ENCODE data around the gene TBCCD1.
"Not testable (repeated sequence)": the region's sequence is repeated elsewhere in the genome, so short reads cannot be mapped to it uniquely, and the experiment has no call there.

TBCCD1 gene

DNA sequence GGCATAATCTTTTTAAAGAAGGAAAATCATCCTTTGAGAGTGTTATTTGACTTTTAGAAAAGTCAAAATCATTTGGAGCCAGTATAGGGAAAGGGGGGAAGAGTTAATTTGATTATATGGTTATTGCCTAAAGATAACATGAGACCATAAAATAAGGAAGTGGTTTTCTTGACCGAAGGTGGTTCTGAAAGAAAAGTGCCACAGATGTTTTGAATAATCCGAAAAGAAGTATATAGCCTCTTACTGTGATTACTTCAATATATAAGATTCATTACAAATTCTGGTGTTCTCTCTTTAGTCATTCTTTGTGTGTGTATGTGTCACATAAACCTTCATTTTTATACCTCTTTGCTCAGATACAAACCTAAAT lies 4.5 kb upstream of the TBCCD1 start:
- peak overlapping the region in 6 of 7 experiments; percentile 85 to 99 (median 90) for H3K4me3 ChIP-seq (ENCODE audit: control insufficient read depth in 1 of 7, extremely low read depth in 1 of 7, insufficient read depth in 4 of 7, low read depth in 2 of 7, low read length in 6 of 7)
- H3K27ac ChIP-seq (ENCODE audit: insufficient read depth in 1 of 2, low read depth in 1 of 2, low read length in 2 of 2, poor library complexity in 1 of 2, severe bottlenecking in 2 of 2): peak overlapping the region; percentile 99 to 100
- no peaks in the 10 kb centered on the region for H3K27me3 ChIP-seq (replicated peaks in 2 of 5; ENCODE audit: control insufficient read depth in 4 of 5, insufficient read depth in 5 of 5, low read length in 4 of 5)
- ChIA-PET CTCF (interaction anchor here (1.1 to 4.1 kb wide), 3 partner anchors 10 to 45 kb away, joined by 5 to 19 read pairs (median 5); no protein-coding TSS in a partner anchor), POLR2A (interaction anchor here (1.3 to 1.7 kb wide), 2 partner anchors 11 to 14 kb away, joined by 3 to 6 read pairs; no protein-coding TSS in a partner anchor)
- H3K9me3 ChIP-seq (ENCODE audit: control extremely low read depth in 1 of 5, control insufficient read depth in 4 of 5, insufficient read depth in 2 of 5, low read depth in 1 of 5, low read length in 4 of 5): no peaks in the 10 kb centered on the region
- peaks cover 20 to 33% (median 28%) of the 10 kb centered on the region in 4 experiments for H3K4me1 ChIP-seq (ENCODE audit: control extremely low read depth in 1 of 4, control insufficient read depth in 4 of 4, insufficient read depth in 4 of 4, low read length in 3 of 4)
- WGBS (ENCODE audit: insufficient coverage): no CpG with 5 or more reads among the region's 2 CpGs
- peaks cover 13 to 31% (median 19%) of the 10 kb centered on the region in 4 experiments for H3K36me3 ChIP-seq (ENCODE audit: control insufficient read depth in 4 of 4, insufficient read depth in 4 of 4, low read length in 3 of 4)
- peak in 2 of 3 donors; percentile 44 to 45 for DNase-seq

DNA sequence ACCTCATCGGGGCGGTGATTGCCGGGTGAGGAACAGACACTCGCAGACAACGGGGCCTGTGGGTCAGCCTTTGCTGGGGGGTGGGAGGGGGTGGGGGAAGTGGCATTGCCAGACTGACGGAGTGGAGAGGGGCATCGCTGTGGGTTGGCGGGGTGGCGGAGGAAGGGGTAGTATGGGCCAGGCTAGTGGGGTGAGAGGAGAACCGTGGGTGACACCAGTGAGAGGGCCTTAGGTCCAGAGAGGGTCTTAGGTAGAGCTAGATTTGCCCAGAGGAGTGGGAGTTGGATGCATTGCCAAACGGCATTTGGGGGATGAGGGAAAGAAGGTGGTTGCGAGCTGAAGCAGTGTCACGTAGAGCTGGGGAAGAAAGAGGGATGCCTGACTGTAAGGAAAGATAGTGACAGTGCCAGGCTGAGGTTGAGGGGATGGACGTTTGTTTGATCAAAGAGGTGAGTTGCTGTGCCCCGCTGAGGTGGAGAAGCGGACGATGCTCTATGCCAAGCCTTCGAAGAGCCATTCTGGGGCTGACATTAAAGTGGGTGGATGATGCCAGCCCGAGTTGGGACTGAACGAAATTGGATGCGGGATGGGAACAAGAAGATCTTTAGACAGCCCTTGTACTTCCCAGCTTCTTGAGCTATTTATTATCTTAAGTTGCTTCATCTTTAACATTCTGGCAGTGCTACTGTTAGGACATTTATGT lies 4.0 kb upstream of the TBCCD1 start:
- WGBS (ENCODE audit: insufficient coverage): 8% methylated on average over 15 of the region's 21 CpGs

DNA sequence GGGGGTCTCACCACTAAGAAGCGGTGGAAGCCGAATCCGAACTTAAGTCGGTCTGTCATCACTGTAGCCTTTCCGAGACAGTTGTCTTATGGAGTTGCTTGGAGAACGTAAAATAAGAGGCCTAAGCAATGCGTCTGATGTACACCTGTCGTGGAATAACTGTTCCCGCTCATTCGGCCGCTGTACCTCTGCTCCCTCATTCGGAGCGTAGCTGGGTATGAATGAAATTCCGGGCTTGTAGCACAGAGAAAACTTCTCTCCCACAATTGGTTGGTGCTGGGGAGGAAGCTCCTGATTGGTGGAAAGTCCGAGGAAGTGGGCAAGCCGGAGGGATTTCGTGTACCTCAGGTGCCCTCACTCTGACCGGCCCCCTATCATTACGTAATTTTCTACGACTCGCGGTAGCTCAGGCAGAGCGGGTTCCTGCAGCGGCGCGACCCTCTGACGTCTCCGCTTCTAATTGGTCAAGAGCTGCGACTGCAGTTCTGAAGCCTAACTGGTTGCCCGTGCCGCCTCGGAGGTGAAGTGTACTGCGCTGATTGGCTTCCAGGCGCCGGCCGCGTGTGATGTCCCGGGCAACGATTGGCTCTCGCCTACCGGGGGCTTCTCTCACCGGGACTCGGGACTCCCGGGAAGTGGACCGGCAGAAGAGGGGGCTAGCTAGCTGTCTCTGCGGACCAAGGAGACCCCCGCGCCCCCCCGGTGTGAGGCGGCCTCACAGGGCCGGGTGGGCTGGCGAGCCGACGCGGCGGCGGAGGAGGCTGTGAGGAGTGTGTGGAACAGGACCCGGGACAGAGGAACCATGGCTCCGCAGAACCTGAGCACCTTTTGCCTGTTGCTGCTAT lies 3.2 kb upstream of the TBCCD1 start, which contains the start of gene DNAJB11:
Gene DNAJB11 (plus strand): TSS at position 625 of the 845 bp plus-strand sequence. CDS start 178 bp downstream, at position 803.
- under 1% methylated on average over 46 of the region's 59 CpGs for WGBS (ENCODE audit: insufficient coverage)
- H3K27ac ChIP-seq (ENCODE audit: insufficient read depth in 1 of 2, low read depth in 1 of 2, low read length in 2 of 2, poor library complexity in 1 of 2, severe bottlenecking in 2 of 2): peak within 1 kb of the TSS; percentile 99 to 100
- peak; percentile 100 for DNase-seq
- ChIA-PET POLR2A (interaction anchor here (0.8 to 1.7 kb wide), 4 partner anchors 12 to 213 kb away, joined by 3 to 9 read pairs (median 6); partner anchors contain the start of gene EIF4A2), CTCF (interaction anchor here (0.7 to 4.1 kb wide), 7 partner anchors 11 to 627 kb away, joined by 3 to 19 read pairs (median 4); no protein-coding TSS in a partner anchor)
- H3K36me3 ChIP-seq (ENCODE audit: control insufficient read depth in 4 of 4, insufficient read depth in 4 of 4, low read length in 3 of 4): peaks cover 5 to 18% (median 8%) of the 10 kb centered on the region in 4 experiments
- no peaks in the 10 kb centered on the region for H3K27me3 ChIP-seq (replicated peaks in 2 of 5; ENCODE audit: control insufficient read depth in 4 of 5, insufficient read depth in 5 of 5, low read length in 4 of 5)
- peak within 1 kb of the TSS; percentile 85 to 99 (median 89) for H3K4me3 ChIP-seq (ENCODE audit: control insufficient read depth in 1 of 7, extremely low read depth in 1 of 7, insufficient read depth in 4 of 7, low read depth in 2 of 7, low read length in 6 of 7)
- H3K4me1 ChIP-seq (ENCODE audit: control extremely low read depth in 1 of 4, control insufficient read depth in 4 of 4, insufficient read depth in 4 of 4, low read length in 3 of 4): peaks cover 24 to 39% (median 33%) of the 10 kb centered on the region in 4 experiments
- no peaks in the 10 kb centered on the region for H3K9me3 ChIP-seq (ENCODE audit: control extremely low read depth in 1 of 5, control insufficient read depth in 4 of 5, insufficient read depth in 2 of 5, low read depth in 1 of 5, low read length in 4 of 5)

More for the DNA sequence above, 4.0 kb upstream of the TBCCD1 start:
- ChIA-PET CTCF (interaction anchor here (1.0 to 4.1 kb wide), 3 partner anchors 11 to 46 kb away, joined by 3 to 19 read pairs (median 5); no protein-coding TSS in a partner anchor), POLR2A (interaction anchor here (1.2 to 1.7 kb wide), 4 partner anchors 11 to 212 kb away, joined by 3 to 9 read pairs (median 6); partner anchors contain the start of gene EIF4A2)
- H3K4me1 ChIP-seq (ENCODE audit: control extremely low read depth in 1 of 4, control insufficient read depth in 4 of 4, insufficient read depth in 4 of 4, low read length in 3 of 4): peaks cover 24 to 37% (median 32%) of the 10 kb centered on the region in 4 experiments
- no peak for DNase-seq
- peak overlapping the region; percentile 85 to 99 (median 89) for H3K4me3 ChIP-seq (ENCODE audit: control insufficient read depth in 1 of 7, extremely low read depth in 1 of 7, insufficient read depth in 4 of 7, low read depth in 2 of 7, low read length in 6 of 7)
- peaks cover 8 to 25% (median 14%) of the 10 kb centered on the region in 4 experiments for H3K36me3 ChIP-seq (ENCODE audit: control insufficient read depth in 4 of 4, insufficient read depth in 4 of 4, low read length in 3 of 4)
- H3K27me3 ChIP-seq (replicated peaks in 2 of 5; ENCODE audit: control insufficient read depth in 4 of 5, insufficient read depth in 5 of 5, low read length in 4 of 5): no peaks in the 10 kb centered on the region
- H3K9me3 ChIP-seq (ENCODE audit: control extremely low read depth in 1 of 5, control insufficient read depth in 4 of 5, insufficient read depth in 2 of 5, low read depth in 1 of 5, low read length in 4 of 5): no peaks in the 10 kb centered on the region
- H3K27ac ChIP-seq (ENCODE audit: insufficient read depth in 1 of 2, low read depth in 1 of 2, low read length in 2 of 2, poor library complexity in 1 of 2, severe bottlenecking in 2 of 2): peak overlapping the region; percentile 99 to 100

DNA sequence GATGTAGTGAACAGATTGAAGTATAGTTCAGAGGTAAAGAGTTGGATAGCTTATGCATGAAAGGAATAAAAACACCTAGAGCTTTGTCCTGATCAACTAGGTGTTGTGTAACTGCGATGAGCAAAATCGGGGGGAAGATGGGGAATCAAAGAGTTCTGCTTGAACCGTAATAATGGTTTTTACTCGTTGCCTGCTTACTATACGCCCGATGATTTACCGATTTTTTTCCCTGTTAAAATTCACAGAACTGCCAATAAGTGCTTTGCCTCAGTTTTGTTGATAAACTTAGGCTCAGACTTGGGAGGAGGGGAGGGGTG lies 2.6 kb upstream of the TBCCD1 start:
- DNase-seq: no peak
- peaks cover 5 to 14% (median 7%) of the 10 kb centered on the region in 4 experiments for H3K36me3 ChIP-seq (ENCODE audit: control insufficient read depth in 4 of 4, insufficient read depth in 4 of 4, low read length in 3 of 4)
- no peaks in the 10 kb centered on the region for H3K27me3 ChIP-seq (replicated peaks in 2 of 5; ENCODE audit: control insufficient read depth in 4 of 5, insufficient read depth in 5 of 5, low read length in 4 of 5)
- peak overlapping the region; percentile 82 to 92 for H3K27ac ChIP-seq (ENCODE audit: insufficient read depth in 1 of 2, low read depth in 1 of 2, low read length in 2 of 2, poor library complexity in 1 of 2, severe bottlenecking in 2 of 2)
- H3K9me3 ChIP-seq (ENCODE audit: control extremely low read depth in 1 of 5, control insufficient read depth in 4 of 5, insufficient read depth in 2 of 5, low read depth in 1 of 5, low read length in 4 of 5): no peaks in the 10 kb centered on the region
- peaks cover 24 to 39% (median 33%) of the 10 kb centered on the region in 4 experiments for H3K4me1 ChIP-seq (ENCODE audit: control extremely low read depth in 1 of 4, control insufficient read depth in 4 of 4, insufficient read depth in 4 of 4, low read length in 3 of 4)
- POLR2A ChIA-PET: interaction anchor here (0.8 to 1.7 kb wide), 4 partner anchors 12 to 214 kb away, joined by 3 to 9 read pairs (median 6); partner anchors contain the start of gene EIF4A2
- WGBS (ENCODE audit: insufficient coverage): 17% methylated on average over 6 of the region's 7 CpGs
- peak overlapping the region; percentile 38 to 99 (median 85) for H3K4me3 ChIP-seq (ENCODE audit: control insufficient read depth in 1 of 7, extremely low read depth in 1 of 7, insufficient read depth in 4 of 7, low read depth in 2 of 7, low read length in 6 of 7)
- CTCF ChIA-PET: interaction anchor here (0.7 to 4.1 kb wide), 5 partner anchors 15 to 627 kb away, joined by 3 to 19 read pairs (median 4); no protein-coding TSS in a partner anchor

DNA sequence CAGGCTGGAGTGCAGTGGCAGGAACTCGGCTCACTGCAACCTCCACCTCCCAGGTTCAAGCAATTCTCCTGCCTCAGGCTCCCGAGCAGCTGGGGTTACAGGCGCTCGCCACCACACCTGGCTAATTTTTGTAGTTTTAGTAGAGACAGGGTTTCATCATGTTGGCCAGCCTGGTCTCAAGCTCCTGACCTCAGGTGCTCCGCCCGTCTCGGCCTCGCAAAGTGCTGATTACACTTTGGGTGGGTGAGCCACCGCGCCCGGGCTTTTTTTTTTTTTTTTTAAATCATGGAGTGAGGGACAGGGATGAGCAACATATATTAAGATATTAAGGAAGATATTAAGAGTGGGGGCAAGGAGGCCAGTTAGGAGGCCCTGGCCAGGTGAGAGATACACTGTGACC lies 2.2 kb upstream of the TBCCD1 start:
- CTCF ChIA-PET: interaction anchor here (1.8 to 4.1 kb wide), 2 partner anchors 15 to 626 kb away, joined by 6 to 19 read pairs; no protein-coding TSS in a partner anchor
- H3K27me3 ChIP-seq (replicated peaks in 2 of 5; ENCODE audit: control insufficient read depth in 4 of 5, insufficient read depth in 5 of 5, low read length in 4 of 5); H3K9me3 ChIP-seq (ENCODE audit: control extremely low read depth in 1 of 5, control insufficient read depth in 4 of 5, insufficient read depth in 2 of 5, low read depth in 1 of 5, low read length in 4 of 5); POLR2A ChIA-PET; DNase-seq: not testable (repeated sequence)
- WGBS (ENCODE audit: insufficient coverage): 98% methylated on average over 7 of the region's 11 CpGs
- H3K4me3 ChIP-seq (ENCODE audit: control insufficient read depth in 1 of 7, extremely low read depth in 1 of 7, insufficient read depth in 4 of 7, low read depth in 2 of 7, low read length in 6 of 7): peak overlapping the region in 6 of 7 experiments; percentile 77 to 99 (median 86)
- H3K36me3 ChIP-seq (ENCODE audit: control insufficient read depth in 4 of 4, insufficient read depth in 4 of 4, low read length in 3 of 4): peaks cover 5 to 10% (median 7%) of the 10 kb centered on the region in 4 experiments
- peak overlapping the region in 1 of 2 experiments; percentile 92 for H3K27ac ChIP-seq (ENCODE audit: insufficient read depth in 1 of 2, low read depth in 1 of 2, low read length in 2 of 2, poor library complexity in 1 of 2, severe bottlenecking in 2 of 2)
- peaks cover 24 to 39% (median 33%) of the 10 kb centered on the region in 4 experiments for H3K4me1 ChIP-seq (ENCODE audit: control extremely low read depth in 1 of 4, control insufficient read depth in 4 of 4, insufficient read depth in 4 of 4, low read length in 3 of 4)

DNA sequence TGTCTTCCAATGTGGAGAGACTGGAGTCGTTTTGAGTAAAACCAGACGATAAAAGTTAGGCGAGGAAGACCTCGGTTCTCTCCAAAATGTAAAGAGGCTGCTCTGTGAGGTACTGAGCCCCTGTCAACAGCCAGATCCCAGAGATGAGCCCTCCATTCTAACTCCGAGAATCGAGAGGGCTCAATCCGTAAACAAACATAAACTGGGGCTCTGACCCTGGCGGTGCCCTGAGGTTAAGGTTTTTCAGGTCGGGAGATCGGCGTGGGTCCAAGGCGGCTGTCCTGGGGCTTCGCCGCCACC lies 417 bp downstream of the TBCCD1 start:
- Histone ChIP-seq H3K4me1 (ENCODE audit: control extremely low read depth in 1 of 4, control insufficient read depth in 4 of 4, insufficient read depth in 4 of 4, low read length in 3 of 4) (peaks cover 20 to 35% (median 31%) of the 10 kb centered on the region in 4 experiments), H3K9me3 (ENCODE audit: control extremely low read depth in 1 of 5, control insufficient read depth in 4 of 5, insufficient read depth in 2 of 5, low read depth in 1 of 5, low read length in 4 of 5) (no peaks in the 10 kb centered on the region), H3K36me3 (ENCODE audit: control insufficient read depth in 4 of 4, insufficient read depth in 4 of 4, low read length in 3 of 4) (peaks cover 0 to 7% (median 2%) of the 10 kb centered on the region in 4 experiments), H3K27me3 (replicated peaks in 2 of 5; ENCODE audit: control insufficient read depth in 4 of 5, insufficient read depth in 5 of 5, low read length in 4 of 5) (no peaks in the 10 kb centered on the region), H3K4me3 (ENCODE audit: control insufficient read depth in 1 of 7, extremely low read depth in 1 of 7, insufficient read depth in 4 of 7, low read depth in 2 of 7, low read length in 6 of 7) (peak overlapping the region; percentile 89 to 97 (median 96)), H3K27ac (ENCODE audit: insufficient read depth in 1 of 2, low read depth in 1 of 2, low read length in 2 of 2, poor library complexity in 1 of 2, severe bottlenecking in 2 of 2) (peak overlapping the region; percentile 67 to 93)
- DNase-seq: no peak
- CTCF ChIA-PET: interaction anchor here (0.8 to 1.6 kb wide), 7 partner anchors 10 to 623 kb away, joined by 3 to 8 read pairs (median 3); no protein-coding TSS in a partner anchor
- under 1% methylated on average over 12 of the region's 14 CpGs for WGBS (ENCODE audit: insufficient coverage)
- POLR2A ChIA-PET: interaction anchor here (0.6 kb wide), 1 partner anchor 39 kb away, joined by 4 read pairs; no protein-coding TSS in a partner anchor
